K562 (cell line): ENCODE data around the gene ZBTB20. TPM values are rescaled to one million over a fixed set of nuclear protein-coding genes. Genes with fewer than 3 reads are reported as not detected.

Source experiments
- ATAC-seq: fragments of 200-7000 bp; cut with Tn5 transposase; 3 replicates; pipeline ENCODE4 v1.9.1; 2020; ENCODE audit warnings: moderate library complexity
- BruUV-seq: library from RNA; stranded (reverse); fragments of 400-500 nt; replicated peaks from 2 replicates; lab custom pipeline; 2021; lab: Mats Ljungman, UMichigan
- CTCF ChIA-PET: fragments of 300-600 bp; formaldehyde crosslinking; extraction: SDS; loops from one replicate; lab custom pipeline; 2021; ENCODE audit warnings: low intra/inter-chr PET ratio; lab: Yijun Ruan, JAX
- POLR2A ChIA-PET: fragments of 300-600, 350-650 bp; sonication (Branson Sonifier 250); formaldehyde crosslinking; extraction: SDS; loops from one replicate; lab custom pipeline; 2021; ENCODE audit warnings: antibody characterized with exemption, inconsistent platforms; lab: Yijun Ruan, JAX
- DNase-seq, 4 experiments: peaks; one replicate each; pipeline versions ENCODE4 v3.0.0 to v3.0.0-alpha.2; 2011 to 2018; ENCODE audit warnings: low spot score in 3 of 4, mixed read lengths in 3 of 4; ENCODE audit errors: extremely low read depth in 1 of 4
- FAIRE-seq: peaks from 2 replicates; lab custom pipeline; 2011; peaks lifted over from hg19 to GRCh38; lab: Jason Lieb, UNC
- H2AFZ ChIP-seq: 2 replicates; pipeline ENCODE4 v1.6.0; 2011; ENCODE audit warnings: low read depth, low read length, control low read depth, inconsistent platforms
- H3K27ac ChIP-seq: fragments of 200-600 bp; 3 replicates; pipeline ENCODE4 v1.8.0; 2011; ENCODE audit warnings: low read depth, mild to moderate bottlenecking, control low read depth, inconsistent platforms, low read length, moderate library complexity, mixed read lengths; ENCODE audit errors: extremely low read depth
- H3K27me3 ChIP-seq, 2 experiments: fragments of 300-600 bp in 1 of 2; 2 replicates in 1 of 2; 3 replicates in 1 of 2; pipeline versions ENCODE4 v1.6.0 to v1.8.0; 2011; ENCODE audit warnings: inconsistent platforms in 2 of 2, low read length in 2 of 2, mild to moderate bottlenecking in 1 of 2, mixed read lengths in 1 of 2, moderate library complexity in 1 of 2; ENCODE audit not compliant: control insufficient read depth in 2 of 2, insufficient read depth in 2 of 2
- H3K36me3 ChIP-seq: fragments of 300-600 bp; 3 replicates; pipeline ENCODE4 v1.8.0; 2011; ENCODE audit warnings: mild to moderate bottlenecking, low read length, inconsistent platforms; ENCODE audit not compliant: control insufficient read depth, insufficient read depth
- H3K4me1 ChIP-seq, 2 experiments: fragments of 200-600 bp in 1 of 2; replicated peaks in 1 of 2; 2 replicates in 1 of 2; 3 replicates in 1 of 2; pipeline versions ENCODE4 v1.5.1 to v1.8.0; 2011; ENCODE audit warnings: inconsistent platforms in 2 of 2, low read length in 2 of 2, mild to moderate bottlenecking in 1 of 2, mixed read lengths in 1 of 2, moderate library complexity in 1 of 2; ENCODE audit not compliant: control insufficient read depth in 2 of 2, insufficient read depth in 2 of 2
- H3K4me2 ChIP-seq: 2 replicates; pipeline ENCODE4 v1.6.1; 2011; ENCODE audit warnings: low read length, control low read depth, inconsistent platforms, mixed read lengths; ENCODE audit not compliant: insufficient read depth
- H3K4me3 ChIP-seq: fragments of 200-600 bp; sonication (generic), shearing (Covaris generic); 2 replicates; pipeline ENCODE4 v1.5.1; 2016; ENCODE audit warnings: control low read depth, inconsistent platforms
- H3K79me2 ChIP-seq: fragments of 200-600 bp; 3 replicates; pipeline ENCODE4 v1.8.0; 2011; ENCODE audit warnings: low read length, inconsistent platforms; ENCODE audit not compliant: control insufficient read depth, insufficient read depth
- H3K9ac ChIP-seq, 2 experiments: 2 replicates each; pipeline versions ENCODE4 v1.6.0 to v1.6.1; 2011; ENCODE audit warnings: low read depth in 2 of 2, low read length in 2 of 2, control low read depth in 1 of 2, inconsistent platforms in 1 of 2, mild to moderate bottlenecking in 1 of 2, mixed read lengths in 1 of 2; ENCODE audit not compliant: insufficient read depth in 1 of 2
- H3K9me1 ChIP-seq: one replicate; pipeline ENCODE4 v1.6.0; 2011; ENCODE audit warnings: inconsistent platforms, mild to moderate bottlenecking, low read length, moderate library complexity; ENCODE audit not compliant: control insufficient read depth, insufficient read depth
- H3K9me3 ChIP-seq: replicated peaks from 2 replicates; pipeline ENCODE4 v1.5.1; 2011; ENCODE audit warnings: low read depth, low read length, inconsistent platforms; ENCODE audit not compliant: control insufficient read depth, insufficient read depth
- H4K20me1 ChIP-seq: replicated peaks from 2 replicates; pipeline ENCODE4 v1.6.1; 2011; ENCODE audit warnings: low read length, inconsistent platforms, mixed read lengths; ENCODE audit not compliant: control insufficient read depth, insufficient read depth
- ELK1 ChIP-seq: sonication (generic); formaldehyde crosslinking; IDR thresholded peaks from 2 replicates; pipeline ENCODE4 v1.8.1; 2022; ENCODE audit warnings: missing genetic modification reagents
- FOXA1 ChIP-seq: fragments of 450-650 bp; IDR thresholded peaks from 2 replicates; pipeline ENCODE4 v1.6.1; 2016; ENCODE audit warnings: mild to moderate bottlenecking, borderline replicate concordance
- HMG20A ChIP-seq: fragments of 450-650 bp; formaldehyde crosslinking; conservative IDR thresholded peaks from 2 replicates; pipeline ENCODE4 v1.4.0; 2020; ENCODE audit warnings: mild to moderate bottlenecking, mixed read lengths
- MAX ChIP-seq: sonication (generic); formaldehyde crosslinking; IDR thresholded peaks from 2 replicates; pipeline ENCODE4 v1.9.0; 2022; ENCODE audit warnings: mild to moderate bottlenecking, missing genetic modification reagents
- MECOM ChIP-seq: fragments of 250-450 bp; sonication (Bioruptor Pico); IDR thresholded peaks from 2 replicates; pipeline ENCODE4 v1.8.0; 2022; ENCODE audit warnings: inconsistent platforms
- NFE2 ChIP-seq: IDR thresholded peaks from 2 replicates; pipeline ENCODE4 v1.6.1; 2014; ENCODE audit warnings: antibody characterized with exemption, low read depth
- PHF21A ChIP-seq: fragments of 450-650 bp; IDR thresholded peaks from 2 replicates; pipeline ENCODE4 v1.6.1; 2017; ENCODE audit warnings: low read depth, borderline replicate concordance
- SMC3 ChIP-seq: conservative IDR thresholded peaks from 2 replicates; pipeline ENCODE4 v1.6.1; 2011; ENCODE audit warnings: low read depth, low read length, improper control_type of control experiment; ENCODE audit not compliant: insufficient read depth
- STAG1 ChIP-seq: sonication (generic); formaldehyde crosslinking; IDR thresholded peaks from 2 replicates; pipeline ENCODE4 v1.5.0; 2020; ENCODE audit warnings: missing genetic modification reagents, borderline replicate concordance
- TBP ChIP-seq: optimal IDR thresholded peaks from 2 replicates; pipeline ENCODE3; 2011; ENCODE audit warnings: low read depth, low read length, improper control_type of control experiment
- ZNF217 ChIP-seq: sonication (generic); formaldehyde crosslinking; IDR thresholded peaks from 2 replicates; pipeline ENCODE4 v1.8.0; 2022; ENCODE audit warnings: mild to moderate bottlenecking, missing genetic modification reagents
- ZNF384 ChIP-seq: IDR thresholded peaks from 2 replicates; pipeline ENCODE4 v1.6.1; 2012; ENCODE audit warnings: low read depth, low read length, improper control_type of control experiment
- ZNF780A ChIP-seq: fragments of 250-450 bp; sonication (Bioruptor Pico); IDR thresholded peaks from 2 replicates; pipeline ENCODE4 v1.5.0; 2021; ENCODE audit warnings: mild to moderate bottlenecking
- WGBS: fragments of 100-300 bp; shearing (Covaris generic); methylation state at CpG from one replicate; pipeline ENCODE4 v1.1.6; 2016; ENCODE audit warnings: low coverage, mixed read lengths; ENCODE audit not compliant: insufficient coverage; ENCODE audit errors: missing lambda C conversion rate; 5-methylcytosine and 5-hydroxymethylcytosine counted together
- in situ Hi-C: fragments of 300-500 bp; cut with MboI; formaldehyde crosslinking; loops from 4 replicates; pipeline ENCODE4 v1.15.0; 2018; ENCODE audit warnings: inconsistent platforms, mixed read lengths
- intact Hi-C: fragments of 100-400 bp; cut with micrococcal nuclease; formaldehyde crosslinking; loops from 2 replicates; pipeline ENCODE4 v1.14.2; 2022
- polyA plus RNA-seq, 8 experiments: library from polyadenylated mRNA; depleted of rRNA in 4 of 8; stranded (reverse) in 5 of 8; unstranded in 3 of 8; fragments of >200 nt; fragmentation: Nextera tagmentation in 2 of 8; fragmentation: Illumina TruSeq in 1 of 8; extraction: Ambion mirVana in 2 of 8; extraction: Trizol in 1 of 8; gene quantifications; 2 replicates each; pipeline versions ENCODE4 v1.2.1 to v1.2.3, GENCODE V29; 2011 to 2014; ENCODE audit warnings: inconsistent platforms in 1 of 8, missing spikeins in 1 of 8
- total RNA-seq, 7 experiments: library from RNA; depleted of rRNA in 6 of 7; stranded (reverse); fragments of >200 nt in 6 of 7; fragmentation: Illumina TruSeq in 2 of 7; extraction: Trizol in 2 of 7; gene quantifications; 2 replicates each; pipeline versions ENCODE4 v1.2.1 to v1.2.3, GENCODE V29; 2011 to 2021; ENCODE audit warnings: low replicate concordance in 1 of 7

The ZBTB20 gene
- total and polyA plus RNA-seq, 9 of the 15 experiments (the other 6 are each of a cell fraction or from before 2014, with no cell fraction given): 0.17 to 1.7 (median 0.45) TPM

GRCh38 chr3:114857299-114857701, 289.8 kb downstream of the ZBTB20 start:
- Histone ChIP-seq H3K4me2 (no peak overlapping the region), H3K4me3 (no peak overlapping the region), H2AFZ (no peak overlapping the region), H3K79me2 (no peaks in the 10 kb centered on the region), H3K36me3 (no peaks in the 10 kb centered on the region), H3K27ac (no peak overlapping the region), H3K27me3 (no peaks in the 10 kb centered on the region), H3K4me1 (no peaks in the 10 kb centered on the region), H3K9me3 (no peaks in the 10 kb centered on the region), H4K20me1 (no peaks in the 10 kb centered on the region), H3K9me1 (no peaks in the 10 kb centered on the region)
- FAIRE-seq: no peak
- DNase-seq: no peak
- intact Hi-C loops (no loop called here), in situ Hi-C loops (no loop called here)
- no peak for ATAC-seq
- WGBS: 33% methylated on average over 5 of the region's 6 CpGs
- ChIA-PET POLR2A (no interaction called here), CTCF (no interaction called here)
- BruUV-seq: no TSS peak
- TF ChIP-seq ZNF780A (no peak), TBP (no peak), PHF21A (no peak), ZNF217 (CRISPR knock-in tag) (no peak), ZNF384 (no peak), ELK1 (no peak), SMC3 (no peak), STAG1 (CRISPR knock-in tag) (no peak), MECOM (no peak), MAX (CRISPR knock-in tag) (no peak), NFE2 (no peak), HMG20A (CRISPR knock-in tag) (no peak), FOXA1 (no peak)
- TF ChIP-seq, all 486 proteins: peak for 0
- no peak overlapping the region for H3K9ac ChIP-seq
